GM23338 (cell line): ENCODE measurements around the gene ERFE. TPM values are rescaled to one million over a fixed set of nuclear protein-coding genes. Genes with fewer than 3 reads are reported as not detected.
A peak's percentile ranks its signal among the peaks of the same experiment; 100 is the strongest.

Experiments used
- ATAC-seq: fragments of 200-7000 bp; cut with Tn5 transposase; 3 replicates; pipeline ENCODE4 v1.9.1; 2020
- DNase-seq: peaks from one replicate; pipeline ENCODE4 v3.0.0-alpha.2; 2015; ENCODE audit warnings: low spot score
- H2AFZ ChIP-seq: fragments of 200-600 bp; sonication (generic); 2 replicates; pipeline ENCODE4 v1.8.0; 2016; ENCODE audit warnings: antibody characterized with exemption, mild to moderate bottlenecking, moderate library complexity
- H3F3A ChIP-seq: fragments of 200-600 bp; sonication (generic); replicated peaks from 2 replicates; pipeline ENCODE4 v1.8.0; 2017; ENCODE audit warnings: antibody characterized with exemption, mixed run types, low read depth
- H3K27ac ChIP-seq: fragments of 200-600 bp; sonication (generic); 2 replicates; pipeline ENCODE4 v1.6.1; 2016; ENCODE audit warnings: low read depth
- H3K27me3 ChIP-seq: fragments of 200-600 bp; sonication (generic); 2 replicates; pipeline ENCODE4 v1.8.0; 2016; ENCODE audit warnings: mild to moderate bottlenecking, mixed run types, moderate library complexity; ENCODE audit not compliant: insufficient read depth
- H3K36me3 ChIP-seq: fragments of 200-600 bp; sonication (generic); 2 replicates; pipeline ENCODE4 v1.8.0; 2016; ENCODE audit warnings: mild to moderate bottlenecking; ENCODE audit not compliant: insufficient read depth
- H3K4me1 ChIP-seq: fragments of 200-600 bp; sonication (generic); 2 replicates; pipeline ENCODE4 v1.8.0; 2016; ENCODE audit warnings: mild to moderate bottlenecking, moderate library complexity; ENCODE audit not compliant: insufficient read depth
- H3K4me2 ChIP-seq: fragments of 200-600 bp; sonication (generic); 2 replicates; pipeline ENCODE4 v1.7.1; 2017; ENCODE audit warnings: mixed run types
- H3K4me3 ChIP-seq: fragments of 200-600 bp; sonication (generic); 2 replicates; pipeline ENCODE4 v1.6.1; 2016; ENCODE audit warnings: mixed run types
- H3K79me2 ChIP-seq: fragments of 200-600 bp; sonication (generic); replicated peaks from 2 replicates; pipeline ENCODE4 v1.8.0; 2017; ENCODE audit warnings: mild to moderate bottlenecking; ENCODE audit not compliant: insufficient read depth
- H3K9me2 ChIP-seq: fragments of 200-600 bp; sonication (generic); 2 replicates; pipeline ENCODE4 v1.8.0; 2017; ENCODE audit not compliant: insufficient read depth
- H4K20me1 ChIP-seq: fragments of 200-600 bp; sonication (generic); replicated peaks from 2 replicates; pipeline ENCODE4 v1.8.0; 2017; ENCODE audit warnings: mild to moderate bottlenecking; ENCODE audit not compliant: insufficient read depth
- H3K27ac Mint-ChIP-seq: 2 replicates; pipeline ENCODE4 v1.8.0; 2020; ENCODE audit warnings: inconsistent platforms, mild to moderate bottlenecking, moderate library complexity, mixed read lengths
- H3K27me3 Mint-ChIP-seq: 3 replicates; pipeline ENCODE4 v1.8.0; 2022; ENCODE audit warnings: low read depth, mild to moderate bottlenecking, moderate library complexity, mixed read lengths, inconsistent platforms; ENCODE audit not compliant: insufficient read depth, poor library complexity
- H3K36me3 Mint-ChIP-seq: 3 replicates; pipeline ENCODE4 v1.8.0; 2021; ENCODE audit warnings: low read depth, mild to moderate bottlenecking, inconsistent platforms, moderate library complexity, mixed read lengths
- H3K4me1 Mint-ChIP-seq: 3 replicates; pipeline ENCODE4 v1.8.0; 2020; ENCODE audit warnings: mild to moderate bottlenecking, inconsistent platforms, mixed read lengths
- H3K4me3 Mint-ChIP-seq: 3 replicates; pipeline ENCODE4 v1.8.0; 2021; ENCODE audit warnings: moderate library complexity, mild to moderate bottlenecking, inconsistent platforms, mixed read lengths
- H3K9me3 Mint-ChIP-seq: 3 replicates; pipeline ENCODE4 v1.8.0; 2020; ENCODE audit warnings: moderate library complexity, mild to moderate bottlenecking, inconsistent platforms, mixed read lengths
- CREB1 ChIP-seq: fragments of 250-450 bp; sonication (Bioruptor Pico); IDR thresholded peaks from 2 replicates; pipeline ENCODE4 v1.5.0; 2020; ENCODE audit warnings: low read depth, mild to moderate bottlenecking, moderate library complexity
- CTCF ChIP-seq, 2 experiments: fragments of 200-600 bp in 1 of 2; sonication (generic) in 1 of 2; conservative IDR thresholded peaks; 2 replicates each; pipeline versions ENCODE4 v1.5.1 to v1.6.1; 2016 to 2017; ENCODE audit warnings: antibody characterized with exemption in 2 of 2, low read depth in 2 of 2, mild to moderate bottlenecking in 2 of 2, moderate library complexity in 1 of 2
- JUNB ChIP-seq: IDR thresholded peaks from one replicate; pipeline ENCODE4 v1.6.1; 2016; ENCODE audit warnings: antibody characterized with exemption; ENCODE audit not compliant: unreplicated experiment
- NANOG ChIP-seq: IDR thresholded peaks from 2 replicates; pipeline ENCODE4 v1.6.1; 2016; ENCODE audit warnings: antibody characterized with exemption, borderline replicate concordance
- REST ChIP-seq: IDR thresholded peaks from one replicate; pipeline ENCODE4 v1.6.1; 2018; ENCODE audit warnings: antibody characterized with exemption; ENCODE audit not compliant: unreplicated experiment
- STAT1 ChIP-seq: IDR thresholded peaks from one replicate; pipeline ENCODE4 v1.6.1; 2016; ENCODE audit warnings: antibody characterized with exemption; ENCODE audit not compliant: unreplicated experiment
- ZNF114 ChIP-seq: fragments of 250-450 bp; sonication (Bioruptor Pico); IDR thresholded peaks from 2 replicates; pipeline ENCODE4 v1.5.0; 2020; ENCODE audit warnings: mild to moderate bottlenecking, moderate library complexity
- polyA plus RNA-seq: library from polyadenylated mRNA; unstranded; fragments of >200 nt; fragmentation: Nextera tagmentation; extraction: Ambion mirVana; gene quantifications from 2 replicates; pipeline ENCODE4 v1.2.1, GENCODE V29; 2016
- total RNA-seq: library from RNA; depleted of rRNA; stranded (reverse); fragments of >200 nt; shearing (Covaris generic); gene quantifications from 2 replicates; pipeline ENCODE4 v1.2.3, GENCODE V29; 2014

Gene ERFE
- total and polyA plus RNA-seq, 2 experiments from 2014 or later = 1.0 to 3.3 TPM

- DNase-seq (no peak), ATAC-seq (no peak)
- Histone ChIP-seq H3K4me1 (peaks cover 13% of the 10 kb centered on the region), H3K9me2 (no peaks in the 10 kb centered on the region), H3K27ac (no peak overlapping the region), H3F3A (0 out of 2 replicates have a peak, but pooled peaks cover 8% of the 10 kb centered on the region), H3K27me3 (peaks cover 56% of the 10 kb centered on the region), H2AFZ (peak overlapping the region; percentile 69; the same call in 1 of the 2 replicates), H3K4me3 (peak overlapping the region; percentile 63), H3K36me3 (no peaks in the 10 kb centered on the region), H4K20me1 (no peaks in the 10 kb centered on the region), H3K4me2 (peak overlapping the region; percentile 86), H3K79me2 (no peaks in the 10 kb centered on the region)
- peaks cover 14% of the 10 kb centered on the region for H3K4me1 Mint-ChIP-seq
- no peak for TF ChIP-seq ZNF114 (CRISPR knock-in tag)
- H3K36me3 Mint-ChIP-seq = no peaks in the 10 kb centered on the region
- no peak overlapping the region for H3K27ac Mint-ChIP-seq
- no peaks in the 10 kb centered on the region for H3K9me3 Mint-ChIP-seq
- peak overlapping the region; percentile 71 for H3K4me3 Mint-ChIP-seq
- peaks cover 55% of the 10 kb centered on the region for H3K27me3 Mint-ChIP-seq
Observed at GRCh38 chr2:238159661-238160205, 963 bp downstream of the ERFE start.

- 0 out of 2 replicates have a peak, but pooled peaks cover 8% of the 10 kb centered on the region for H3F3A ChIP-seq
- H3K27ac ChIP-seq = no peak overlapping the region
- H2AFZ ChIP-seq = no peak overlapping the region
- H3K9me2 ChIP-seq = no peaks in the 10 kb centered on the region
- H3K36me3 Mint-ChIP-seq = no peaks in the 10 kb centered on the region
- TF ChIP-seq CTCF (conservative IDR thresholded peaks at IDR 0.05; ENCODE audit: low read depth in 2 of 2) (peak; percentile 57 to 62), JUNB (no peak), CREB1 (no peak), REST (no peak), STAT1 (no peak), NANOG (no peak)
- H3K27me3 ChIP-seq = peaks cover 62% of the 10 kb centered on the region
- peaks cover 13% of the 10 kb centered on the region for H3K4me1 ChIP-seq
- no peak overlapping the region for H3K27ac Mint-ChIP-seq
- H3K4me2 ChIP-seq = peak overlapping the region; percentile 86; the same call in 1 of the 2 replicates
- no peaks in the 10 kb centered on the region for H3K9me3 Mint-ChIP-seq
- DNase-seq (peak; percentile 66), ATAC-seq (peak; percentile 16)
- H3K4me3 ChIP-seq = peak overlapping the region; percentile 63; the same call in 1 of the 2 replicates
- peaks cover 14% of the 10 kb centered on the region for H3K4me1 Mint-ChIP-seq
- H3K36me3 ChIP-seq = no peaks in the 10 kb centered on the region
- no peaks in the 10 kb centered on the region for H4K20me1 ChIP-seq
- no peaks in the 10 kb centered on the region for H3K79me2 ChIP-seq
- H3K4me3 Mint-ChIP-seq = no peak overlapping the region; the same call in 2 of the 3 replicates
- peaks cover 62% of the 10 kb centered on the region for H3K27me3 Mint-ChIP-seq
Observed at GRCh38 chr2:238160206-238161129, 1.7 kb downstream of the ERFE start.
